Measurements from ENCODE around the gene DDHD1. TPM values are rescaled to one million over a fixed set of nuclear protein-coding genes. Genes with fewer than 3 reads are reported as not detected.
A peak's percentile ranks its signal among the peaks of the same experiment; 100 is the strongest.

DDHD1 gene
- total RNA-seq, 1 experiment from 2014 or later, result 15.7 TPM

GRCh38 chr14:53041067-53041466, 112.1 kb downstream of the DDHD1 start:
- Histone ChIP-seq H2BK12ac (ENCODE audit: insufficient read length, low read depth, low read length) (no peak overlapping the region), H4K8ac (replicated peaks; ENCODE audit: insufficient read length, low read depth, low read length) (no peak overlapping the region), H4K5ac (ENCODE audit: insufficient read length, low read depth, low read length) (no peak overlapping the region), H2BK15ac (ENCODE audit: low read depth, low read length) (no peak overlapping the region), H4K91ac (ENCODE audit: insufficient read length, low read depth, low read length) (no peak overlapping the region), H2AFZ (ENCODE audit: low read length) (no peak overlapping the region), H2AK5ac (ENCODE audit: insufficient read length, low read length) (no peak overlapping the region), H3K14ac (ENCODE audit: insufficient read depth, low read length) (no peak overlapping the region), H3K4me1 (ENCODE audit: insufficient read depth, low read length) (no peaks in the 10 kb centered on the region), H3K79me2 (ENCODE audit: insufficient read depth, low read length) (no peaks in the 10 kb centered on the region), H3K18ac (ENCODE audit: insufficient read length, low read depth, low read length) (no peak overlapping the region), H2BK120ac (ENCODE audit: low read depth, low read length, poor library complexity, severe bottlenecking) (no peak overlapping the region), H3K27ac (ENCODE audit: insufficient read length, low read depth, low read length) (no peak overlapping the region), H3K4ac (ENCODE audit: low read depth, low read length) (no peak overlapping the region), H3K23me2 (ENCODE audit: insufficient read length, low read depth, low read length, poor library complexity, severe bottlenecking) (no peaks in the 10 kb centered on the region), H3K27me3 (ENCODE audit: insufficient read depth, low read length) (no peaks in the 10 kb centered on the region), H3K79me1 (ENCODE audit: insufficient read depth, low read depth, low read length, poor library complexity, severe bottlenecking) (no peaks in the 10 kb centered on the region), H2BK20ac (ENCODE audit: low read depth, low read length, poor library complexity, severe bottlenecking) (no peak overlapping the region), H3K9me3 (ENCODE audit: control insufficient read depth, low read depth, low read length) (no peaks in the 10 kb centered on the region), H3K23ac (ENCODE audit: insufficient read length, low read depth, low read length) (no peak overlapping the region), H3K9ac (ENCODE audit: extremely low read depth, insufficient read length, low read length) (no peak overlapping the region), H2BK5ac (ENCODE audit: insufficient read length, low read length) (no peak overlapping the region), H4K20me1 (ENCODE audit: control insufficient read depth, insufficient read depth, insufficient read length) (no peaks in the 10 kb centered on the region), H3K4me2 (ENCODE audit: insufficient read depth, insufficient read length, low read length) (no peak overlapping the region), H3K56ac (ENCODE audit: insufficient read length, low read depth, low read length) (no peak overlapping the region), H3T11ph (ENCODE audit: low read length) (no peak overlapping the region)
- Mint-ChIP-seq H3K9me3 (no peaks in the 10 kb centered on the region), H3K27me3 (ENCODE audit: low read depth) (no peaks in the 10 kb centered on the region), H3K36me3 (ENCODE audit: insufficient read depth in 1 of 3, low read depth in 3 of 3) (peaks cover 20 to 40% (median 21%) of the 10 kb centered on the region in 3 experiments), H3K4me3 (no peak overlapping the region), H3K27ac (peak overlapping the region in 1 of 3 experiments; percentile 9; a peak in 1 of 7 replicates), H3K4me1 (no peaks in the 10 kb centered on the region)
- no peak for TF ChIP-seq CTCF (conservative IDR thresholded peaks at IDR 0.05)
- no peak for DNase-seq
- no CpG with 5 or more reads among the region's 2 CpGs for WGBS (ENCODE audit: extremely low coverage, insufficient read length, low lambda C conversion rate)
